MM.1S (cell line): ENCODE data around the gene PRR19.

Source experiments
- CTCF ChIP-seq: fragments of 300-600 bp; sonication (generic); IDR thresholded peaks from 2 replicates; pipeline ENCODE4 v1.5.1; 2016; ENCODE audit warnings: antibody characterized with exemption, low read length, mixed read lengths
- EZH2 ChIP-seq: fragments of 300-600 bp; sonication (generic); optimal IDR thresholded peaks from 2 replicates; pipeline ENCODE3; 2017; ENCODE audit warnings: low read depth, mild to moderate bottlenecking, antibody characterized with exemption, low read length, mixed read lengths

- TF ChIP-seq EZH2 (no peak), CTCF (no peak)
Observed at GRCh38 chr19:42285541-42285941, 16.4 kb upstream of the PRR19 start.
